Measurements from ENCODE around the gene MEIS1. TPM values are rescaled to one million over a fixed set of nuclear protein-coding genes. Genes with fewer than 3 reads are reported as not detected.

MEIS1 gene
- total RNA-seq, 1 donor from 2014 or later: 46.7 TPM

DNA sequence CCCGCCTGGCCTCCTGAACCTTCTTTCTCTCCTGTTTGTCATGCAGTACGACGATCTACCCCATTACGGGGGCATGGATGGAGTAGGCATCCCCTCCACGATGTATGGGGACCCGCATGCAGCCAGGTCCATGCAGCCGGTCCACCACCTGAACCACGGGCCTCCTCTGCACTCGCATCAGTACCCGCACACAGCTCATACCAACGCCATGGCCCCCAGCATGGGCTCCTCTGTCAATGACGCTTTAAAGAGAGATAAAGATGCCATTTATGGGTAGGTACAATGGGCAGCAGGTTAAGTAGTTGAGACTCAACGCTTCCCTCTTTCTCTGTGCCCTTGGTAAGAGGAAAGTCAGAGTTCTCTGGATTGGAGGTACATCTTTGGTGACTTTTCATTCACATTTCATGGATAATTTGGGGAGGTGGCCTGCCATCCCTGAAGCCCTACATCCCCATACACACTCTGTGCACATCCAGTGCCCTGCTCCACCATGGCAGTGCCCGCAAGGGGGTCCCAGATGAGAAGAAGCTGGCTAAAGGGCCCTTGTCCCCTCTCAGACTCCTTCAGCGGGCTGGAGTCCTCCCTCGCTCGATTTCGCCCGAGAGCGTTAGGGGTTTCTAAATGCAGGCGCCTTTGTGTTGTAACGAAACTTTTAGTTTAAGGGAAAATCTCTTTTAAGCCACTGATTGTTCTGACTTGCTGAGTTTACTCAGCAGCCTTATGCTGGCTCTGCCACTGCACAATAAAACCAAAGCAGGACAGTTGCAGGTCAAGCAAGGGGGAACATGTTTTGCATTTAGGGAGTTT is 3.0 kb downstream of the MEIS1 start:
- no peaks in the 10 kb centered on the region for H3K27me3 ChIP-seq
- H3K27ac ChIP-seq: peak overlapping the region; percentile 91 to 99
- H3K4me1 ChIP-seq: peaks cover 0 to 1% of the 10 kb centered on the region in 2 donors
- no peak for TF ChIP-seq CTCF (IDR thresholded peaks at IDR 0.05)
- DNase-seq (ENCODE audit: low spot score in 2 of 2): no peak
- H3K9me3 ChIP-seq: no peaks in the 10 kb centered on the region
- peak overlapping the region; percentile 81 to 82 for H3K4me3 ChIP-seq
- intact Hi-C loops (cut with DNase I): loop anchor here (5.0 to 10.0 kb wide), 4 partner anchors 254 to 1814 kb away; partner anchors contain the start of genes PPP3R1 and SLC1A4
- no peaks in the 10 kb centered on the region for H3K36me3 ChIP-seq

- Histone ChIP-seq H3K9me3 (no peaks in the 10 kb centered on the region), H3K27ac (peak overlapping the region; percentile 91 to 99), H3K4me1 (peaks cover 0 to 3% of the 10 kb centered on the region in 2 donors), H3K27me3 (no peaks in the 10 kb centered on the region), H3K4me3 (peak overlapping the region; percentile 81 to 82), H3K36me3 (no peaks in the 10 kb centered on the region)
- intact Hi-C loops (cut with DNase I): loop anchor here (5.0 to 10.0 kb wide), 4 partner anchors 254 to 1814 kb away; partner anchors contain the start of genes PPP3R1 and SLC1A4
- no peak for DNase-seq (ENCODE audit: low spot score in 2 of 2)
- no peak for TF ChIP-seq CTCF (IDR thresholded peaks at IDR 0.05)
These were observed 3.5 kb downstream of the MEIS1 start for GRCh38 chr2:66438498-66438833.

- H3K27me3 ChIP-seq: no peaks in the 10 kb centered on the region
- no peak for TF ChIP-seq CTCF (IDR thresholded peaks at IDR 0.05)
- intact Hi-C loops (cut with DNase I): loop anchor here (5.0 to 10.0 kb wide), 4 partner anchors 253 to 1813 kb away; partner anchors contain the start of genes PPP3R1 and SLC1A4
- peak overlapping the region; percentile 91 to 99 for H3K27ac ChIP-seq
- no peaks in the 10 kb centered on the region for H3K9me3 ChIP-seq
- H3K36me3 ChIP-seq: no peaks in the 10 kb centered on the region
- H3K4me1 ChIP-seq: peaks cover 0 to 3% of the 10 kb centered on the region in 2 donors
- no peak for DNase-seq (ENCODE audit: low spot score in 2 of 2)
- H3K4me3 ChIP-seq: peak overlapping the region; percentile 81 to 82
These were observed 4.2 kb downstream of the MEIS1 start for GRCh38 chr2:66438891-66439811.

DNA sequence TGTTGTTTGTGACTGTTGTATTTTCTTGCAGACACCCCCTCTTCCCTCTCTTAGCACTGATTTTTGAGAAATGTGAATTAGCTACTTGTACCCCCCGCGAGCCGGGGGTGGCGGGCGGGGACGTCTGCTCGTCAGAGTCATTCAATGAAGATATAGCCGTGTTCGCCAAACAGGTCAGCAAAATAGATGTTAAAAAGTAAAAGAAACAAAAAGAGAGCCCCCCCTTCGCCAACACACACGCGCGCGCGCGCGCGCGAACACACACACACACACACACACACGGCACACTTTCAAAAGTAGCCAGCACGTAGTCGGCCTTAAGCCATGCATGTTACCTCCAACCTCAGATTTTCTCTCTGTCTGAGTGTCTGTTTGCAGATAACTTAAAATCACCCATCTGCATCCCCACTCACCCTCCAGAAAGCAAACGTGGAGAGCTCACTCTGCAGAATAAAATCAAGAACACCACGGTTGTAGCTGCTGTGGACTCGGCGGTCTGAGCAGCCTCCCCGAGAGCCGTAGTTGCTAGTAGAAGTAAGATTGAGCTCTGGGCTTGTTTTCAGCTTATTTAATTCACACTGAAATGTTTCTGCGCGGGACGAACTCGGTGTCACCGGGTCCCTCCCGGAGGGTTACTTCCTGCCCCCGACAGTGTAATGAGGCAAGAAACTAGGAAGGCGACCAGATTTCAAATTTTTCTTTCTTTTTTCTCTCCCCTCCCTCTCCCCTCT is 5.1 kb downstream of the MEIS1 start:
- Histone ChIP-seq H3K4me3 (peak overlapping the region; percentile 81 to 82), H3K27me3 (no peaks in the 10 kb centered on the region), H3K36me3 (no peaks in the 10 kb centered on the region), H3K9me3 (no peaks in the 10 kb centered on the region), H3K27ac (peak overlapping the region; percentile 91 to 99), H3K4me1 (peaks cover 0 to 3% of the 10 kb centered on the region in 2 donors)
- TF ChIP-seq CTCF (IDR thresholded peaks at IDR 0.05): no peak
- intact Hi-C loops (cut with DNase I): loop anchor here (5.0 to 10.0 kb wide), 5 partner anchors 252 to 1812 kb away; partner anchors contain the start of genes C1D, PPP3R1 and SLC1A4
- no peak for DNase-seq (ENCODE audit: low spot score in 2 of 2)
